ENCODE data around the gene ZNG1F.
"Not testable (repeated sequence)": the region's sequence is repeated elsewhere in the genome, so short reads cannot be mapped to it uniquely, and the experiment has no call there.

DNA sequence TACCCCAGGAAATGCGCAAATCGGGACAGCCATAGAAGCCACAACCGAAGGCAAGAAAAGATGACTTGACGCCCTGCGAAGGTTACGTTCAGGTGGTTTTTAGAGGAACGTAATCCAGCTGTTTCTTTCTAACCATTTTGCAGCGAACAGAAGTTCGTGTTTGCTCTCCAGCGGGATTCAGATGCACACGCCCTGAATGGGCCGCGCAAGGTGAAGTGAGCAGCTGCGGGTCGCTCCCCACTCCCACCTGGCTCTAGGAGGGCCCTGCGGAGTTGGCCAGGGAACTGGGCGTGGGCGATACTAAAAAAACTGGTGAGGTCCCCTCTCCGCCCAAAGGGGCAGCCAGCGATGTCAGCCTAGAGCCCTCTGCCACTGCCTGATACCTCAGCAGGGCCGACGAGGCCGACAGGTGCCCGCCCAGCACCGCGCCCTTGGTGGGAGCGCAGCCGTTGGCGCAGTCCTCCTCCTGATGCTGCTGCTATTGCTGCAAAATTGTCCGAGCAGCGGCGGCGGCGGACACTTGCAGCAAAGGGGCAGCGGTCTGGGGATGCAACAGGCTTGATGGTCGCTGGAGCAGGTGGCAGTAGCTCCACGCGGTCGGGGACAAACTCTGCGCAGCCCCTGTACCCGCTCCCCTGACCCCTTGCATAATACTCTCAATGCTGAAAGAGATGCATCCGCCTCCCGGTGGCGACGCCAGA is 62.2 kb downstream of the ZNG1F start:
- TF ChIP-seq, protein P1, sequence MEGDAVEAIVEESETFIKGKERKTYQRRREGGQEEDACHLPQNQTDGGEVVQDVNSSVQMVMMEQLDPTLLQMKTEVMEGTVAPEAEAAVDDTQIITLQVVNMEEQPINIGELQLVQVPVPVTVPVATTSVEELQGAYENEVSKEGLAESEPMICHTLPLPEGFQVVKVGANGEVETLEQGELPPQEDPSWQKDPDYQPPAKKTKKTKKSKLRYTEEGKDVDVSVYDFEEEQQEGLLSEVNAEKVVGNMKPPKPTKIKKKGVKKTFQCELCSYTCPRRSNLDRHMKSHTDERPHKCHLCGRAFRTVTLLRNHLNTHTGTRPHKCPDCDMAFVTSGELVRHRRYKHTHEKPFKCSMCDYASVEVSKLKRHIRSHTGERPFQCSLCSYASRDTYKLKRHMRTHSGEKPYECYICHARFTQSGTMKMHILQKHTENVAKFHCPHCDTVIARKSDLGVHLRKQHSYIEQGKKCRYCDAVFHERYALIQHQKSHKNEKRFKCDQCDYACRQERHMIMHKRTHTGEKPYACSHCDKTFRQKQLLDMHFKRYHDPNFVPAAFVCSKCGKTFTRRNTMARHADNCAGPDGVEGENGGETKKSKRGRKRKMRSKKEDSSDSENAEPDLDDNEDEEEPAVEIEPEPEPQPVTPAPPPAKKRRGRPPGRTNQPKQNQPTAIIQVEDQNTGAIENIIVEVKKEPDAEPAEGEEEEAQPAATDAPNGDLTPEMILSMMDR (IDR thresholded peaks at IDR 0.05 in 8 of 11, conservative IDR thresholded peaks at IDR 0.05 in 3 of 11), result not testable (repeated sequence)
- TF ChIP-seq POLR2AphosphoS5, POLR2A (IDR thresholded peaks at IDR 0.05): not testable (repeated sequence)
